Body of pancreas (tissue), 4 donors: ENCODE data around the gene ZSCAN20.

Source experiments
- CTCF ChIP-seq, 7 experiments: fragments of 450-650 bp in 4 of 7; fragments of 200-600 bp in 3 of 7; sonication (generic) in 3 of 7; IDR thresholded peaks; one replicate each; pipeline ENCODE4 v1.5.1; 2016 to 2019; ENCODE audit warnings: antibody characterized with exemption in 7 of 7
- POLR2A ChIP-seq, 3 donors: fragments of 450-650 bp; IDR thresholded peaks; one replicate each; pipeline ENCODE4 v1.6.1; 2016; ENCODE audit warnings: antibody characterized with exemption in 3 of 3, mild to moderate bottlenecking in 2 of 3

GRCh38 chr1:33516891-33517567, 44.6 kb downstream of the ZSCAN20 start:
- TF ChIP-seq CTCF (IDR thresholded peaks at IDR 0.05) (no peak), POLR2A (IDR thresholded peaks at IDR 0.05) (no peak)
